Globus pallidus (tissue), 1 donor: ENCODE results near the gene RNF144A.
"Not testable (repeated sequence)": the region's sequence is repeated elsewhere in the genome, so short reads cannot be mapped to it uniquely, and the experiment has no call there.

Experiments used
- DNase-seq: peaks from one replicate; pipeline ENCODE4 v3.0.0-alpha.2; 2015; ENCODE audit warnings: low spot score

The RNF144A gene, protein sequence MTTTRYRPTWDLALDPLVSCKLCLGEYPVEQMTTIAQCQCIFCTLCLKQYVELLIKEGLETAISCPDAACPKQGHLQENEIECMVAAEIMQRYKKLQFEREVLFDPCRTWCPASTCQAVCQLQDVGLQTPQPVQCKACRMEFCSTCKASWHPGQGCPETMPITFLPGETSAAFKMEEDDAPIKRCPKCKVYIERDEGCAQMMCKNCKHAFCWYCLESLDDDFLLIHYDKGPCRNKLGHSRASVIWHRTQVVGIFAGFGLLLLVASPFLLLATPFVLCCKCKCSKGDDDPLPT

DNA sequence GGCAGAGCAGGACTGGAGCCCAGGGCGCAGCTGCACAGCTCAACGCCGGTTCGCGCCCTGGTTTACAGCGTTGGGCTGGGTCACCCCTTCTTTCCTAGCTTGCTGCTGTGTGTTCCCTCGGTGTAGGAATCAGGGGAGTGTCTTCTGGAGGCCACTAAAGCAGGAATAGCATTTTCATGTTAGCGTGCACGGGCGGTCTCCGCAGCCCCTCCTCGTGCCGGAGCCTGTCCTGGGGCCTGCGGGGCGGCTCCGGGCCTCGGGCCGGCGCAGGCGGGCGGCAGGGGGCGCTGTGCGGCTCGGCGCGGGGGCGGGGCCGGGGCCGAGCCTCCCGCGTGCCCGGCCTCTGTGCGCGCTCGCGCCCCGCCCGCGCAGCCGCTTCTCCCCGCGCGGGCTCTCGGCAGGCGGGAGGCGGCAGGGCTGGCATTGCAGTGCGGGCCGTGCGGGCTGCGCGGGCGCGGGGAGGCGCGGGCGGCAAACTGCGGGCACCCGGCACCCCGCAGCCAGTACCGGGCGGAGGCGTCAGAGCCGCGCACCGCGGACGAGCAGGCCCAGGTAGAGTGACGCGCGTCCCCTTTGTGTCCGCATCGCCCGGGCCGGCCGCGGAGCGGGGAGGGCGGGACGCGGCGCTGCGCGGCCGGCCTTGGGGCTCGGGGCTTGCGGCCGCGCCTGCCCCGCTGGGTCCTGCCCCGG lies at the start of gene RNF144A:
Gene RNF144A, plus strand, starts transcription at position 342 of the 690 bp plus-strand sequence. CDS start 79,515 bp downstream, outside the sequence.
- peak; percentile 84 for DNase-seq

DNA sequence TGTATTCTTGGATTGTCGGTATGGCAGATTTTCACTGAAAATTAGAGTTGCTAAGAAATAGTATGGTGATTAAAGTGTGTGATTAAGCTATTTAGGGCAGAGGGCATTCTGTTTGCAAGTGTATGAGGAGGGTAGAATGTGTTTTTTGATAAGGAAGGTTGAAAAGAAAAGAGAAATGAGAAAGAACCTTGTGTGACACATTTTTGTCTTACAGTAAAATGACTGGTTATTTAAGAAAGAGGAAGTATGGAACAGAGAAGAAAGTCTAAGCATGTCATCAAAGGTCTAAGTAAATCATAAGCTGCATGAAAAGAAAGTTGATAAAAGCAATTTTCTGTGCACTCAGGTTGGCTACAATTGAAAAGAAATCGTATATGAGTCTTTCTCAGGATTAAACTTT lies 44.8 kb upstream of the RNF144A start:
- DNase-seq, result no peak

DNA sequence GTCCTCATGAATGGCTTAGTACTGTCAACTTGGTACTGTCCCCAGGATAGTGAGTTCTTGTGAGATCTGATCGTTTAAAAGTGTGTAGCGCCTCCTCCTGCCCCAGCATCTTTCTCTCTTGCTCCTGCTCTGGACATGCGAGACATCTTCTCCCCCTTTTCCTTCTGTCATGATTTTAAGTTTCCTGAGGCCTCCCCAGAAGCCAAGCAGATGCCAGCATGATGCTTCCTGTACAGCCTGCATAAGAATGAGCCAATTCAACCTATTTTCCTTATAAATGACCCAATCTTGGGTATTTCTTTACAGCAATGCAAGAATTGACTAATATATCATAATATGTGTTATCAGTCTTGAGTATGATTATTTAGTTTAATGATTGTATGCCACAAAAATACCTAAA lies 43.2 kb upstream of the RNF144A start:
- no peak for DNase-seq

DNA sequence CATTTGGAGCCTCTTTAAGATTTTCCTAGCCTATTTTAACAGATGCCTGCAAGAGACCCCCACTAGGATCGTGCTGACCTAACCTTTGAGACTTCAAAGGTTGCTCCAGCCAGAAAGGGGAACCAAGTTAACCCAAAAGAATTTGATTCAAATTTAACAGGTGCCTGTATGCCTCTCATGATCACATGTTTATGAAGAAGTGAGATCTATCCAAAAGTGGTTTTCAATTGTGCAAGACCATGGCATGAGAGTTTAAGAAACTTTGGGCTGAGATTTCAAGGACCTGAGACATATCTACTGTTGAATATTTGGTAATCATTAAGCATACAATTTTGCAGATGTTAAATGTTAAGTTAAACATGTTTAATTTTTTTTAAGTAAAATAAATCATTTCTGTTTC lies 40.9 kb upstream of the RNF144A start:
- DNase-seq, result no peak

DNA sequence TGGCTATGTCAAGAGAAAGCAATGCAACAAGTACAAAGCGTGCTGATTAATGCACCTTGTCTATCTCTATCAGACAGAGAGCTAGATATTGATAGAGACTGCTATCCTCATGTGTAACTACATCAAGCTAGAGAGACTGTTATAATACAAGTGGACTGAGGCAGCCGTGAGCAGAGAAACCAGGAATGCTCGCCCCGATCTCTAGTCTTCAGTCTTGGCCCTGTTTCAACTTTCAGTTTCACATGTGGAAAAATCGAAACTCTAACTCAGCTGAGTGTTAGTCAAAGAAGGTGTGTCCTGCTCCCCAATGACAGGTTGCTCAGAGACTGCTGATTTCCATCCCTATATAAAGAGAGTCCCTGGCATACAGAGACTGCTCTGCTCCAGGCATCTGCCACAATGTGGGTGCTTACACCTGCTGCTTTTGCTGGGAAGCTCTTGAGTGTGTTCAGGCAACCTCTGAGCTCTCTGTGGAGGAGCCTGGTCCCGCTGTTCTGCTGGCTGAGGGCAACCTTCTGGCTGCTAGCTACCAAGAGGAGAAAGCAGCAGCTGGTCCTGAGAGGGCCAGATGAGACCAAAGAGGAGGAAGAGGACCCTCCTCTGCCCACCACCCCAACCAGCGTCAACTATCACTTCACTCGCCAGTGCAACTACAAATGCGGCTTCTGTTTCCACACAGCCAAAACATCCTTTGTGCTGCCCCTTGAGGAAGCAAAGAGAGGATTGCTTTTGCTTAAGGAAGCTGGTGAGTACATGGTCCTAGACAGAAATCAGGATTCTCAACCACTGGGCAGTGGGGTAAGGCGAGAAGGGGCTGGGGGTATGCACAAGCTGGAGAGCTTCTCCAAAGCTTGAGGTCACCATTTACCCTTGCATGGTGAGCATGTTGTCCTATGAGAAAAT lies 39.6 kb upstream of the RNF144A start, which contains the start of gene RSAD2:
Gene RSAD2, plus strand, starts transcription at position 376 of the 903 bp plus-strand sequence. Its CDS starts 24 bp downstream, at position 400.
- DNase-seq, result peak; percentile 42

DNA sequence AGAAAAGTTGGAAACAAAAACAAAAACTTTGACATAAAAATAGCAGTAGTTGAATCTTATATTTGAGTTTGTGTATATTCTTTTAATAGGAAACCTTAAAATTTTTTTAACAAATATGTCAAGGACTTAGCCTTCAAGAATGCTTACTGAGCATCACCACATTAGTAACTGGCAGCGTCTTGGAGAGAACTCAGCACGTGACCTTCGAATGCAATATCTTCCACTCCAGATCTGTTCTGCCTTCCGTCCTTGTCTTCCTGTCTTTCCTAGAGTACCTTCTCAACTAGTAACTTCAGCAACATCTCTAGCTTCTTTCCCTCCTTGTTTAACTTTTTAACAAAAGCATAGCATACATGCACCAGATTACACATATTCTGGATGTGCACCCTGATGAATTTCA lies 38.7 kb upstream of the RNF144A start:
- no peak for DNase-seq

DNA sequence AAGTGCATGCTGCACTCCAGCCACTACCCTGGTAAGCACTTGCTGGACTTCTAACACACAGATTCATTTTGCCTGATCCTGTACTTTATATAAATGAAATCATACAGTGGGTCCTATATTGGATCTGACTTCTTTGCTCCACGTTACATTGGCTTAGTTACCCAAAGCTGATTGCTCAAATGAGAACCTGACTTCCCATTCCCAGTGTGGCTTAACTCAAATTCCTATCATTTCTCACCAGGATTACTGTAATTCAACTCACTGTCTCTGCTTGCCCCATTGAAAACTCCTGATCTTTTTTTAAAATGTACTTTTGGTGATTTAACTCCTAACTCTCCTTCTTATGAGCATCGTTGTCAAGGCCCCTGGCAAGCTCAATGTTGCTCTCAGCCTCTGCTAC lies 38.2 kb upstream of the RNF144A start:
- no peak for DNase-seq

DNA sequence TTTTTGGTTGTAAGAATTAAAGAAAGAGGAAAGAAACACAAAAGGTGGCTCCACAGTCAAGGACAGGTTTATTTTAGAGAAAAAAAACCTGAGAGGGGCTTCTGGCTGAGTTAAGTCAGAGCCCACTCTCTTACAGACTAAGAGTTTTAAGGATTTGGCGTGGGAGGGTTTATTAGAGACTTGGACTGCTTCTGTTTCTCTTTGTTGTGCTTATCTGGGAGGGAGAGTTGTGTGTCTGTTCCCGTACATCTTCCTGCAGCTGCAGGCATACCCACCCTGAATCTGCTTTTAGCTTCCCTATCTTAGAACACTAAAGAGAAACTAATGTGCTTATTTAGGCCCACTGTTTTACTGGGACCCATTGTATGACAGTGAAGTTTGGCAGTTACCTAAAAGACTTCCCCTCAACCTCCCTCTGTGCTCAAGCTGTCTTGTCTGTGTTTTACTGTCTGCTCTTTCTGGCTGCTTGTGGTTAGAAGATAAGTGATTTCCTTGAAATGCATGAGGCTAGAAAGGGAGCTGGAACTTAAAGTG lies 36.9 kb upstream of the RNF144A start:
- DNase-seq, result no peak

DNA sequence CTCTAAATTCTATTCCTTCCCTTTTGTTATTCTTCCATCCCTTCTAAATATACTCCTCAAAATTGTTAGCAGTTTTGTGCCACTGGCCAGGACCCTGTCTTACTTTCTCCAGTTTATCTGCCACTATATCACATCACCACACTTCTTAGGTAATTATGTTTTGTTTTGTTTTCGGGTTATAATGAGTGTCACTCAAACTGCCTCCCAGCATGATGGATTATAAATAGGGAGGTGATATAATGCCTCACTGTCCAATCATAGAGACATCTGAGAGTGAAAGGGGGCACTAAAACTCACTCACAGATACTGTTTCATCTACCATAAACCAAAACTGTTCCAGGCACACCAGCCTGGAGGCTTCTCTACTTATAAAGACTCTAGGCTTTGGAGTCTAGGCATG lies 36.2 kb upstream of the RNF144A start:
- DNase-seq, result no peak

DNA sequence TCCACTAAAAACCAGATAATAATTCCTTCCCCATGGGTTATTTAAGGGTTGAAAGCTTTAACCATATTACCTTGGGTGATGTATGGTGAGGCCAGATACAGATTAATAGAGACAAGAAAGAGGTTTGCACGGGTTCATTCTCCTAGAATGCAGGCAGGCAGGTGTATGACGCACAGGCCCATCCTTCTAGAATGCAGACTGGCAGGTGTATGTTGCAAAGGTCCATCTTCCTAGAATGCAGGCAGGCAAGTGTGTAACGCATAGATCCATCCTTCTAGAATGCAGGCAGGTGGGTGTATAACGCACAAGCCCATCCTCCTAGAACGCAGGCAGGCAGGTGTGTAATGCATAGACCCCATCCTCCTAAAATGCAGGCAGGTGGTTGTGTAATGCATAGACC lies 35.7 kb upstream of the RNF144A start:
- no peak for DNase-seq

DNA sequence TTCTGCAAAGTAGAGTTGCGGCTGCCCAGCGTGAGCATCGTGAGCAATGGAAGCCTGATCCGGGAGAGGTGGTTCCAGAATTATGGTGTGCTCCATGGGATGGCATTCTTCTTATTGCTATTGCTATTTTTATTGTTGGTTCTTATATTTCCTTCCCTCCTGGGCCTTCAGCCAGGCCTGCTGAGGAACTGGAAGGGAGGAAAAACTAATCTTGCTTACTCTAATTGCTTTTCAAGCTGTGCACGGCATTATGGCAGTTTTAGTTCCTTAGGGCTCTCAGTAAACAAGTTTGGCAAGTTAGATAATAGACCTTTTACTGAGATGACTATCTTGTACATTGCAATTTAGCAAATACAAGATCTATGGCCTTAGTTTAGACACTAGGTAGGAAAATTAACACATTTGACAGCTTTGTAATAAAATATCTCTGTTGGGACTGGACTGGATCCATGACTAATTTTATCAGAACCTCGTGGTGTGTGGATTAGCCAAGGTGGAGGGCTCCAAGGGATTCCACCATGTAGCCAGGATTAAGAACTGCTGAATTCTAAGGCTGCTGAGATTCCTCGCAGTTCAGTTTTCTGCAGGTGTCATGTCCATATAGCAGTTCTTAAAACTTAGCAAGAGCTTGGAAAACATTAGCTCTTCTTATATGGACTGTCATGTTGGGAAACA lies 33.6 kb upstream of the RNF144A start:
- no peak for DNase-seq

DNA sequence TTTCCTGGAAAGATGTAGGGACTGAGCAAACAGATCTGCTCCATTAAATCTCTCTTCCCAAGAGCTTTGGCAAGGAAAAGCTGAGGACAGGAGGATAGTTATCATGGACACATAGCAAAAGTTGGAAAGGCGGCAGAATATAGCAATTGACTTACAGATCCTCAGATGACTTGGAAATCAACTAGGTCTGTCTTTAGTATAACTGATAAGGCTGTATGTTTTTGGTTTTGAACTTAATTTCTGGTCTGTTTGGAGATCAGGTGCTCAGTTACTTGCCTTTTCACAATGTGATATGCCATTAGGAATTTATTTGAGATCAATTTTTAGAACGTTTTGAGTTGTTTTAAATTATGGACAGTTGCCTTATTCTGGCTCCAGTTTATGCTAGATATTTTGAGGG lies 31.7 kb upstream of the RNF144A start:
- no peak for DNase-seq

DNA sequence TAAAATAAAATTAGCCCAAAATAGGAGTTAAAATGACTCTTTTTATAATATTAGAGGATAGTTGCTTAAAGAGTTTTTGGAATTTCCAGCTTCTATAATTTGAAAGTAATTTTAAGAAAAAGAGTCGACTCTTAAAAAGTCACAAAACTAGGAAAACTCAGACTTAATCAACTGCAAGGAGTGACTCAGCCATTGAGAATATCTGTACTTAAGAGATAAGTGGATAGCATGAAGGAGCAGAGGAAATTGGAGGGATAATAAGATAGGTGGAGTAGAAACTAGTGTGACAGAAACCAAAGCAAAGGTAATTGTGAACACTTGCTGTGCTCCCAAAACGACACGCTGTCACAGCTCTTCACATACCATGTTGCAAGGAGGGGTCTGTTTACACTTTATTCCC lies 31.2 kb upstream of the RNF144A start:
- DNase-seq, result no peak

DNA sequence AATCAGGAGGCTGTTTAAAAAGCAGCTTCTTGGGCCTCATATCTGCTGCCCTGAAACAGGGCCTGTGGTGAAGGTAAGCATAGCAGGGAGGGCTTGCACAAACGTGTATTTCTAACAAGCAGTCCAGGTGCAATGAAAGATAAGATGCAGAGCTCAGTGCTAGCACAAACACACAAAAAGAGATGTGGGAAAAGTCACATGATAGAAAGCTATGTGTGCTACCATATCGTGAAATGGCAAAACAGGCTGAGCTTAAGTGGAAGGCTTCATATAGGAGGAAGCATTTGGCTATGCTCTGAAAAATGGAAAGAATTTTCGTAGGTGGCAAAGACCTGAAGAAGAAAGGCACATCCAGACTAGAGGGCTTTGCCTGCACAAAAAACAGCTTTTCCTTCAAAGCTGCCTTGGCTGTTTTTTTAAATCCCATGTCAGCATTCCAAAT lies 29.4 kb upstream of the RNF144A start:
- no peak for DNase-seq

DNA sequence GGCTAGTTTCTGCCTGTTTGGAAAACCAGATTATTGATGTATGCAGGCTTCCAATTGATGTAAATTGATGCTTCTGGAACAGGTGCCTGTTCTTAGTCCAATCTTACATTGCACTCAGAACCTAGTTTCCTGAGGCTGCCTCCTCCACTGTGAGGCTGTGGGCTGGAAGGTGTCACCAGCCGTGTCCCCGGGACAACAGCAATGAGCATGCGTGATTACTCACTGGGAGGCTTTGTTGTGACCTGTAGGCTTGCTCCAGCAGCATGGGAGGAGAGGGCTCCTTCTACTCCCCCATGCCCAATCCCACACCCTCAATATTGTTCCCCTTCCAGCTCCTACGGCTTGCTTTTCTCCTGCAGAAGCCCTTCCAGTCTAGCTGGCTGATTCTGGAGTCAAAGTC lies 28.5 kb upstream of the RNF144A start:
- DNase-seq, result no peak

DNA sequence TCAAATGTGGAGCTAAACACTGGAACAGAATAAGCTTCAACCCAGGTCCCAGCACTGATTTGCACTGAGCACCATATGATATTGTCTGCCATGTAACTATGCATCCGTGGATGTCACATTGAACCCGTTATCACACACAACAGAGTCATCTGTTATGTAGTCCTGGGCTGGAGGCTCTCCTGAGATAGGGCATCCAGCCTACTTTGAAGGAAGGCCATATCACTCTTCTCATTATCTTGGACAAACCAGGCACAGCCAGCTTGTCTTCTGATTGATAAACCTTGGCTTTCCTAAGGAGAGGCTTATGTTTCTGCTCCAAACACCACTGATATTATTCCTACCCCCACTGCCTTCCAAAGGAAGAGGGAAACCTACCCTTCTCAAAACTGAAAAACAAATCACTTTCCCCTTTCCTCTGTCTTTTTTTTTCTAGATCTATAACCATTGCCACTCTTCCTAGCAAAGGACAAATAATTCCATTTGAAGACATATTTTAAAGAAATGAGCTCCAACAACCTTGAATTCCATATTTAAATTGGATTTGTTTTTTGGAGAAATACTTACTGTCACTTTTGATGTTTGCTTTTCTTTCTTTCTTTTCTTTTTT lies 23.2 kb upstream of the RNF144A start:
- DNase-seq, result no peak

DNA sequence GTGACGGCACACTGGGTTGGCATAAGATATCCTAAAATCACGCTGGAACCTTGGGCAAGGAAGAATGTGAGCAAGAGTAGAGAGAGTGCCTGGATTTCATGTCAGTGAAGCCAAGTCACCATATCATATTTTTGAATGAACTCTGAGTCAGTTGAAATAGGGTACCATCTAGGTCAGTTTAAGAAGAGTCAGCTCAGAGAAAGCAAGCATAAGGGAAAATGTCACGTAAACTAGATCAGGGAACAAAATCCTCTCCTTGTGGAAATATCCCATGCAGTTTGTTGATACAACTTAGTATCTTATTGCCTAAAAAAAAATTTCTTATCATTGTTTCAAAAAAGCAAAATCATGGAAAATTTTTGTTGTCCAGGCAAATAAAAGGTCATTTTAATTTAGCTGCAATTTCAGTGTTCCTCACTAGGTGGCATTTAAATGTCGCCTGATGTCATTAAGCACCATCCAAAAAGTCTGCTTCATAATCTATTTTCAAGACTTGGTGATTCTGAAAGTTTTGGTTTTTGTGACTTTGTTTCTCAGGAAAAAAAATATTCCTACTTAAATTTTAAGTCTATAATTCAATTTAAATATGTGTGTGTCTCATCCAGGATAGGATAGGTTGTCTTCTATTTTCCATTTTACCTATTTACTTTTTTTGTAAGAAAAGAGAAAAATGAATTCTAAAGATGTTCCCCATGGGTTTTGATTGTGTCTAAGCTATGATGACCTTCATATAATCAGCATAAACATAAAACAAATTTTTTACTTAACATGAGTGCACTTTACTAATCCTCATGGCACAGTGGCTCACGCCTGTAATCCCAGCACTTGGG lies 20.1 kb upstream of the RNF144A start:
- peak; percentile 66 for DNase-seq

DNA sequence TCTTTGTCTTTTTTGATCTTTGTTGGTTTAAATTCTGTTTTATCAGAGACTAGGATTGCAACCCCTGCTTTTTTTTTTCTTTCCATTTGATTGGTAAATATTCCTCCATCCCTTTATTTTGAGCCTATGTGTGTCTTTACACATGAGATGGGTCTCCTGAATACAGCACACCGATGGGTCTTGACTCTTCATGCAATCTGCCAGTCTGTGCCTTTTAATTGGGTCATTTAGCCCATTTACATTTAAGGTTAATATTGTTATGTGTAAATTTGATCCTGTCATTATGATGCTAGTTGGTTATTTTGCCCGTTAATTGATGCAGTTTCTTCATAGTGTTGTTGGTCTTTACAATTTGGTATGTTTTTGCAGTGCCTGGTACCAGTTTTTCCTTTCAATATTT lies 14.6 kb upstream of the RNF144A start:
- DNase-seq, result not testable (repeated sequence)

DNA sequence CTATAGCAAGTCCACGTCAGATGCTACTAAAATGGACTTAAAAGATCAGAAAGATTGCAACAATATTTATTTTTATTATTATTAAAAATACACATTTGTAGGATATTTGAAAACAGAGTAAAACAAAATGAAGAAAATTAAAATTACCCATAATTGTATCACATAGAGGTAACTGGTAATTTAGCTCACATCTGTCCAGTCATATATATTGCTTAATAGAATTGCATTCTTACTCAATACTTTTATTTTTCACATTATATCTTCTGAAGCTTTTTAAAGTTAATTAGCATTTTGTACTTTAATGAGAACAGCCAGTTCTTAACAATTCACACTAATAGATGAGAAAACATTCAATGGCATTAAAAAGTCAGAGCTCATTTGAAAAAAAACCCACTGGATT lies 11.5 kb upstream of the RNF144A start:
- no peak for DNase-seq

DNA sequence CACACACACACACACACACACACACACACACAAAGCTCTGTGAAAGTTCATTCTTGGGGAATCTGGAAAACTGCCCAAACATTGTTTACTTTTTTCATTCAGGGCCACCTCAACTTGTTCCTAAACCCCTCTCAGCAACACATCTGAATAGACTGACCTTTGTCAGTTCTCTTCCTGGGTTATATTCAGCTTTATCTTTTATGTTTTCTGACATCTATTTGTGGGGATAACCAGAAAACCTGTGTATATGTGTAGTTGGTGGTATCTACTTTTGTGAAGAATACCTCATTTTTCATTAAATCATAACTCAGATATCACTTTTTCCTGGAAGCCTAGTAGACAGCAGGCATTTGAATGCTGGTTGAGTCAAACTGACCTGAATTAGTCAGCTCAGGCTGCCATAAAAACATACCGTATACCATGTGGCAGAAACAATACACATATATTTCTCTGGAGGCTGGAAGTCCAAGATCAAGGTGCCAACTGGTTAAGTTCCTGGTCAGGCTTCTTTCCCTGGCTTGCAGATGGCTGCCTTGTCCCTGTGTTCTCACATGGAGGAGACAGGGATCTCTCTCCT lies 11.0 kb upstream of the RNF144A start:
- DNase-seq, result no peak
